AG04449 (cell line): Measurements from ENCODE around the gene ZNF296.
A peak's percentile ranks its signal among the peaks of the same experiment; 100 is the strongest.

Experiments
- CTCF ChIA-PET: fragments of 350-600 bp; formaldehyde crosslinking; extraction: SDS; loops from one replicate; lab custom pipeline; 2021; ENCODE audit warnings: antibody characterized with exemption; lab: Yijun Ruan, JAX
- POLR2A ChIA-PET: fragments of 400-600, 350-600 bp; formaldehyde crosslinking; extraction: SDS; loops from one replicate; lab custom pipeline; 2020; ENCODE audit warnings: antibody characterized with exemption, inconsistent platforms; lab: Yijun Ruan, JAX
- DNase-seq: peaks from one replicate; pipeline ENCODE4 v3.0.0-alpha.2; 2010; ENCODE audit warnings: low read depth, low spot score
- H3K4me3 ChIP-seq: 2 replicates; pipeline ENCODE4 v1.5.1; 2011; ENCODE audit warnings: low read depth, mild to moderate bottlenecking, control low read depth, low read length
- TF ChIP-seq, protein P1 (sequence below): IDR thresholded peaks from one replicate; pipeline ENCODE4 v1.5.1; 2011; ENCODE audit warnings: mild to moderate bottlenecking, moderate library complexity, low read length, control low read depth, inconsistent platforms; ENCODE audit not compliant: insufficient read depth; ENCODE audit errors: missing control alignments

Gene ZNF296

DNA sequence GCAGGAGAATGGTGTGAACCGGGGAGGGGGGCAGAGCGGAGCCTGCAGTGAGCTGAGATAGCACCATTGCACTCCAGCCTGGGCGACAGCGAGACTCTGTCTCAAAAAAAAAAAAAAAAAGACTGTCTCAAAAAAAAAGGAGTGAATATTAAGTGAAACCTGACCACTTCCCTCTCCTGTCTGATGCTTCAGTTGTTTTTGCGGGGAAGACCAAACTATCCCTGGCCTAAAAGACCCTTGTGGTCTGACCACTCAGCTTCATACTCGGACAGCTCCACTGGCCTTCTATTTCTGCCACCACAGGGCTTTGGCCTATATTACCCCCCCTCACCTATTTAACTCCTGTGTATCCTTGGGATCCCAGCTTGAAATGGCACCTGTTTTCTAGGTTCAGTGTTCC, 35.2 kb downstream of the ZNF296 start:
- H3K4me3 ChIP-seq = no peak overlapping the region
- ChIA-PET CTCF (interaction anchor here (1.2 to 8.7 kb wide), 3 partner anchors 8 to 19 kb away, joined by 3 to 85 read pairs (median 3); no protein-coding TSS in a partner anchor), POLR2A (no interaction called here)
- no peak for DNase-seq
- TF ChIP-seq, protein P1, sequence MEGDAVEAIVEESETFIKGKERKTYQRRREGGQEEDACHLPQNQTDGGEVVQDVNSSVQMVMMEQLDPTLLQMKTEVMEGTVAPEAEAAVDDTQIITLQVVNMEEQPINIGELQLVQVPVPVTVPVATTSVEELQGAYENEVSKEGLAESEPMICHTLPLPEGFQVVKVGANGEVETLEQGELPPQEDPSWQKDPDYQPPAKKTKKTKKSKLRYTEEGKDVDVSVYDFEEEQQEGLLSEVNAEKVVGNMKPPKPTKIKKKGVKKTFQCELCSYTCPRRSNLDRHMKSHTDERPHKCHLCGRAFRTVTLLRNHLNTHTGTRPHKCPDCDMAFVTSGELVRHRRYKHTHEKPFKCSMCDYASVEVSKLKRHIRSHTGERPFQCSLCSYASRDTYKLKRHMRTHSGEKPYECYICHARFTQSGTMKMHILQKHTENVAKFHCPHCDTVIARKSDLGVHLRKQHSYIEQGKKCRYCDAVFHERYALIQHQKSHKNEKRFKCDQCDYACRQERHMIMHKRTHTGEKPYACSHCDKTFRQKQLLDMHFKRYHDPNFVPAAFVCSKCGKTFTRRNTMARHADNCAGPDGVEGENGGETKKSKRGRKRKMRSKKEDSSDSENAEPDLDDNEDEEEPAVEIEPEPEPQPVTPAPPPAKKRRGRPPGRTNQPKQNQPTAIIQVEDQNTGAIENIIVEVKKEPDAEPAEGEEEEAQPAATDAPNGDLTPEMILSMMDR = no peak

DNA sequence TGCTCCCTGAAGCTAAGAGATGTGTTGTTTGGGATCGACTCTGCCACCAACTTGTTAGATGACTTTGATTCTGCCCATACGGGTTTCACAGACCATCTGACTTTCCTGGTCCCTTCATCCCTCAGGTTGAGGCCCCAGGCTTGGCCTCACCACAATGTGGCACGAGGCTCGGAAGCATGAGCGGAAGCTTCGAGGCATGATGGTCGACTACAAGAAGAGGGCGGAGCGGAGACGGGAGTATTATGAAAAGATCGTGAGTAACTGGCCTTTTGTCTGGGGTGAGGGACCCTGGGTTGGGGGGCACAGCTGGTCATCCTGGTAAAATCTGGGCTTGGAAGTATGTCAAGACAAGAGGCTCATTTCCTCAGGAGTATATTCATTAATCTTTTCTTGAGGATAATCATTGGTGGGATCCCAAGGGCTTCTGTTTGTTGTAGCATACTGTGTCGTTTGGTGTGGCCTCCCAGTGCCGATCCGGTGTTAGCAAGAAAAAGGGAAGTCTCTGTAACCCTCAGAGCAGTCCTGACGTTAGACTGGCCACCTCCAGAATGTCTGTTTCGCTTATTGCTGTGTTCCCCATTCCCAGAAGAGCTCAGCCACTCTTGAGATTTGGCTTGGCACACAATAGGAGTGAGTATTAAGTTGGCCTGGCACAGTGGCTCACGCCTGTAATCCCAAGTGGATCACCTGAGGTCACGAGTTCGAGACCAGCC, 36.1 kb downstream of the ZNF296 start:
- POLR2A ChIA-PET = interaction anchor here (0.6 kb wide), 1 partner anchor 25 kb away, joined by 4 read pairs; no protein-coding TSS in a partner anchor
- CTCF ChIA-PET = interaction anchor here (0.8 to 8.7 kb wide), 8 partner anchors 9 to 298 kb away, joined by 3 to 85 read pairs (median 3); no protein-coding TSS in a partner anchor
- TF ChIP-seq, protein P1 = no peak
- H3K4me3 ChIP-seq = peak overlapping the region; percentile 99
- no peak for DNase-seq

DNA sequence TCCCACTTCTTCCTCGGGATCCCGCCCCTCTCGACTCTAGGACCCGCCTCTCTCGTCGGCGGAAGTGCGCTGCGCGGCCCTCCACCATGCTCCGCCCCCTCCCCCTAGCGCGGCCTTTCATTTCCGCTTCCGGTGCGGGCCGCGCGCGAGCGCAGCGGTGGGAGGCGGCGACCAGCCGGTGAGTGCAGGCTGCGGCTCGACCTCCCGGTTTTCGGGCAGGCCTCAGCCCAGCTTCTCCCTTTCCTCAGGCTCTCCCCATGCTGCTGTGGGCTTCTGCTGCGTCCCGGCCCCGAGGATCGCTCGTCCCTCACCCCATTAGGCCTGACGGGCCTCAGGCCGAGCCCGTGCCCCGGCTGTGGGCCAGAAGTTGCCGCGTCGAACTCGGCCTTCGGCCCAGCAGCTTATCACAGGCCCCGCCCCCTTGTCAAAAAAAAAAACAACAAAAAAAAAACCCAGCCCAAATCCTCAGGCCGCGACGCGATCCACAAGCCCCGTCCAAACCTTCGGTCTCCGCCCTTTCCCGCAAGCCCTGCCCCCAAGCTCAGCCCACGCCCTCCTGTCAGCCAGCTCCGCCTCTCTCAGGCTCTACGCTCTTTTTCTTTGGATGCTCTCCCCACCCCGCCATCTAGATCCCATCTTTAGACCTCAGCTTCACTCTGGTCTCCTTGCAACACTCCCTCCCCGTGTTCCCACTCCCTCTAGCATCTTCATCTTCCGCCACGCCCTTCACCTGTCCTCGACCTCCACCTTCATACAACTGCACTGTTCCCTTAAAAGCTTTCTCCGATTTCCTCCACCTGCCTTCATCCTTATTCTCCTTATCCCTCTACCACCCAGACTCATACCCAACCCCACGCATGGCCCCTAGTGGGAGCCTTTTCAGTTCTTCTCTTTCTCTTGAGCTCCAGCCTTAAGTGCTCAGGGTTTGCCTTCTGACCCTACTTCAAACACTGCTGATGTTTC, 37.1 kb downstream of the ZNF296 start, which contains the start of gene CLASRP:
Gene CLASRP, plus strand, starts transcription at position 115 of the 963 bp plus-strand sequence. CDS start 1,168 bp downstream, outside the sequence.
- DNase-seq = peak; percentile 36
- TF ChIP-seq, protein P1 = no peak
- ChIA-PET CTCF (interaction anchor here (0.8 to 8.7 kb wide), 10 partner anchors 10 to 299 kb away, joined by 3 to 85 read pairs (median 3); no protein-coding TSS in a partner anchor), POLR2A (interaction anchor here (0.6 to 1.5 kb wide), 10 partner anchors 10 to 266 kb away, joined by 3 to 4 read pairs (median 3); partner anchors contain the start of genes BLOC1S3, PPP1R37 and TRAPPC6A)
- peak within 1 kb of the TSS; percentile 99 for H3K4me3 ChIP-seq

DNA sequence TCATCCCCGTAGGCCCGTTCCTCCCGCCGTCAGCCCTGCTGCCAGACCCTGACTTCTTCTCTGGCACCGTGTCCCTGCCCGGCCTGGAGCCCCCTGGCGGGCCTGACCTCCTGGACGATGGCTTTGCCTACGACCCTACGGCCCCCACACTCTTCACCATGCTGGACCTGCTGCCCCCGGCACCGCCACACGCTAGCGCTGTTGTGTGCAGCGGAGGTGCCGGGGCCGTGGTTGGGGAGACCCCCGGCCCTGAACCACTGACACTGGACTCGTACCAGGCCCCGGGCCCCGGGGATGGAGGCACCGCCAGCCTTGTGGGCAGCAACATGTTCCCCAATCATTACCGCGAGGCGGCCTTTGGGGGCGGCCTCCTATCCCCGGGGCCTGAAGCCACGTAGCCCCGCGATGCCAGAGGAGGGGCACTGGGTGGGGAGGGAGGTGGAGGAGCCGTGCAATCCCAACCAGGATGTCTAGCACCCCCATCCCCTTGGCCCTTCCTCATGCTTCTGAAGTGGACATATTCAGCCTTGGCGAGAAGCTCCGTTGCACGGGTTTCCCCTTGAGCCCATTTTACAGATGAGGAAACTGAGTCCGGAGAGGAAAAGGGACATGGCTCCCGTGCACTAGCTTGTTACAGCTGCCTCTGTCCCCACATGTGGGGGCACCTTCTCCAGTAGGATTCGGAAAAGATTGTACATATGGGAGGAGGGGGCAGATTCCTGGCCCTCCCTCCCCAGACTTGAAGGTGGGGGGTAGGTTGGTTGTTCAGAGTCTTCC, 38.7 kb downstream of the ZNF296 start:
- H3K4me3 ChIP-seq = no peak overlapping the region
- ChIA-PET CTCF (interaction anchor here (0.6 to 8.7 kb wide), 4 partner anchors 22 to 85 kb away, joined by 3 to 85 read pairs (median 4); no protein-coding TSS in a partner anchor), POLR2A (no interaction called here)
- no peak for DNase-seq
- TF ChIP-seq, protein P1 = no peak

DNA sequence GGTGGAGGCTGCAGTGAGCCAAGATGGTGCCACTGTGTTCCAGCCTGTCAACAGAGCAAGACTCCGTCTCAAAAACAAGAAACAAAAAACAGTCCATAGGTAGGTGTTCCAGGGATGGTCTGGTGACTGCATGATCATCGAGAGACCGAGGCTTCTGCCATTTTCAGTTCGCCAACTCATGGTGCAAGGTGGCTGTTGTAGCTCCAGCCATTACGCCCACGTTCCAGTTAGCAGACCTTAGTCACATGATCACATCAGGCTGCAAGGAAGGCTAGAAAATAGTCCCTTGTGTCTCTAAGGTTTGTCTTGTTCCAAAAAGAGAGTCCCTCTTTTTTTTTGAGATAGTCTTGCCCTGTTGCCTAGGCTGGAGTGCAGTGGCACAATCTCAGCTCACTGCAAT, 40.5 kb downstream of the ZNF296 start:
- no peak for DNase-seq
- TF ChIP-seq, protein P1 = no peak
- no peak overlapping the region for H3K4me3 ChIP-seq
- CTCF ChIA-PET = interaction anchor here (1.5 kb wide), 1 partner anchor 23 kb away, joined by 4 read pairs; no protein-coding TSS in a partner anchor
- POLR2A ChIA-PET = no interaction called here
